GM23248 (cell line): ENCODE data around the gene COMMD1. TPM values are rescaled to one million over a fixed set of nuclear protein-coding genes. Genes with fewer than 3 reads are reported as not detected.
A peak's percentile ranks its signal among the peaks of the same experiment; 100 is the strongest.
"Not testable (repeated sequence)": the region's sequence is repeated elsewhere in the genome, so short reads cannot be mapped to it uniquely, and the experiment has no call there.

Experiments
- DNase-seq: peaks from one replicate; pipeline ENCODE4 v3.0.0-alpha.2; 2015
- H2AFZ ChIP-seq: fragments of 200-600 bp; sonication (generic); 2 replicates; pipeline ENCODE4 v1.6.1; 2016; ENCODE audit warnings: antibody characterized with exemption
- H3F3A ChIP-seq: fragments of 200-600 bp; sonication (generic); 2 replicates; pipeline ENCODE4 v1.6.1; 2016; ENCODE audit warnings: mild to moderate bottlenecking, antibody characterized with exemption, mixed run types; ENCODE audit not compliant: insufficient read depth
- H3K27ac ChIP-seq: fragments of 200-600 bp; sonication (generic); 2 replicates; pipeline ENCODE4 v1.5.1; 2016; ENCODE audit warnings: mild to moderate bottlenecking
- H3K27me3 ChIP-seq: fragments of 200-600 bp; sonication (generic); replicated peaks from 2 replicates; pipeline ENCODE4 v1.6.1; 2016; ENCODE audit warnings: mild to moderate bottlenecking; ENCODE audit not compliant: insufficient read depth
- H3K36me3 ChIP-seq: fragments of 200-600 bp; sonication (generic); 2 replicates; pipeline ENCODE4 v1.6.1; 2016; ENCODE audit warnings: low read depth, mild to moderate bottlenecking
- H3K4me1 ChIP-seq: fragments of 200-600 bp; sonication (generic); 2 replicates; pipeline ENCODE4 v1.6.1; 2016; ENCODE audit warnings: mild to moderate bottlenecking; ENCODE audit not compliant: insufficient read depth
- H3K4me2 ChIP-seq: fragments of 200-600 bp; sonication (generic); one replicate; pipeline ENCODE4 v1.6.1; 2016; ENCODE audit warnings: mild to moderate bottlenecking; ENCODE audit not compliant: unreplicated experiment
- H3K4me3 ChIP-seq: fragments of 200-600 bp; sonication (generic); 2 replicates; pipeline ENCODE4 v1.5.1; 2016; ENCODE audit warnings: mild to moderate bottlenecking
- H3K79me2 ChIP-seq: fragments of 200-600 bp; sonication (generic); 2 replicates; pipeline ENCODE4 v1.6.1; 2016; ENCODE audit warnings: mild to moderate bottlenecking; ENCODE audit not compliant: insufficient read depth
- H3K9ac ChIP-seq: fragments of 200-600 bp; sonication (generic); 2 replicates; pipeline ENCODE4 v1.6.1; 2016; ENCODE audit warnings: mild to moderate bottlenecking
- H3K9me2 ChIP-seq: fragments of 200-600 bp; sonication (generic); 2 replicates; pipeline ENCODE4 v1.6.1; 2016; ENCODE audit warnings: mixed run types, mild to moderate bottlenecking, moderate library complexity; ENCODE audit not compliant: insufficient read depth
- H3K9me3 ChIP-seq: fragments of 200-600 bp; sonication (generic); one replicate; pipeline ENCODE4 v1.6.1; 2017; ENCODE audit warnings: low read depth
- H4K20me1 ChIP-seq: fragments of 200-600 bp; sonication (generic); 2 replicates; pipeline ENCODE4 v1.6.0; 2016; ENCODE audit not compliant: insufficient read depth
- EZH2 ChIP-seq: fragments of 200-600 bp; sonication (generic); IDR thresholded peaks from 2 replicates; pipeline ENCODE4 v1.6.1; 2018; ENCODE audit warnings: antibody characterized with exemption, mild to moderate bottlenecking; ENCODE audit not compliant: insufficient read depth, poor library complexity, severe bottlenecking
- EZH2phosphoT487 ChIP-seq: fragments of 200-600 bp; sonication (generic); IDR thresholded peaks from 2 replicates; pipeline ENCODE4 v1.6.1; 2018; ENCODE audit warnings: antibody characterized with exemption, moderate library complexity, mild to moderate bottlenecking, low read depth; ENCODE audit not compliant: insufficient read depth
- WGBS, 2 experiments: methylation state at CpG; one replicate each; pipeline ENCODE4 v1.1.6; 2015 to 2017; ENCODE audit warnings: low lambda C conversion rate in 2 of 2, low coverage in 1 of 2; ENCODE audit errors: missing lambda C conversion rate in 2 of 2; 5-methylcytosine and 5-hydroxymethylcytosine counted together
- in situ Hi-C: fragments of 300-500 bp; cut with MboI; formaldehyde crosslinking; loops from 2 replicates; pipeline ENCODE4 v1.15.0; 2020
- polyA plus RNA-seq: library from polyadenylated mRNA; unstranded; fragments of >200 nt; fragmentation: Nextera tagmentation; extraction: Ambion mirVana; gene quantifications from 2 replicates; pipeline ENCODE4 v1.2.1, GENCODE V29; 2016
- total RNA-seq: library from RNA; depleted of rRNA; stranded (reverse); fragments of >200 nt; shearing (Covaris generic); gene quantifications from 2 replicates; pipeline ENCODE4 v1.2.3, GENCODE V29; 2014

COMMD1 gene
- total and polyA plus RNA-seq, 2 experiments from 2014 or later = 40.5 to 74.2 TPM

DNA sequence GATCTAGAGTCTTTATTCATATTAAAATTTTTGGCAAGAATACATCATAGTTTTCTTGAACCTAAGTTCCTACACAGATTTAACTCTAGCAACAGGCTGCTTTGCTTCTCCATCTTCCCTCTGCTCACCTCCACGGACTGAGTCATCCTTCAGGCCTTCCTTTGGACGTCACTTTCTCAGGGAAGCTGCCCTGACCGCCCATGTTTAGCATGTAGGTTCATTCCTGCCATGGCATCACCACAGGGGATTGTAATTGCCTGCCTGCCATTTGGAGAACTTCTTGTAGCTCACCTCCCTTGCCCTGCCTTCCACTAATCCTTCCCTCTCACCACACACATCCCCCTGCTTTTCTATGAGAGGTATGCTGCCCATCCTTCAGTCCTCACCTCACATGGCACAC, 246.5 kb downstream of the COMMD1 start:
- TF ChIP-seq EZH2phosphoT487 (no peak), EZH2 (no peak)
- no peaks in the 10 kb centered on the region for H3K9me3 ChIP-seq
- H3K4me2 ChIP-seq = no peak overlapping the region
- H3K9me2 ChIP-seq = no peaks in the 10 kb centered on the region
- in situ Hi-C loops = no loop called here
- DNase-seq = peak; percentile 49
- H3K27ac ChIP-seq = no peak overlapping the region
- H3K4me3 ChIP-seq = no peak overlapping the region
- no peak overlapping the region for H3K9ac ChIP-seq
- no peak overlapping the region for H2AFZ ChIP-seq
- peaks cover 34% of the 10 kb centered on the region for H3F3A ChIP-seq
- H3K4me1 ChIP-seq = peaks cover 32% of the 10 kb centered on the region
- no peaks in the 10 kb centered on the region for H3K79me2 ChIP-seq
- 61 to 63% methylated on average over 3 of the region's 3 CpGs for WGBS, 2 experiments
- H3K36me3 ChIP-seq = no peaks in the 10 kb centered on the region
- H3K27me3 ChIP-seq = no peaks in the 10 kb centered on the region
- no peaks in the 10 kb centered on the region for H4K20me1 ChIP-seq

DNA sequence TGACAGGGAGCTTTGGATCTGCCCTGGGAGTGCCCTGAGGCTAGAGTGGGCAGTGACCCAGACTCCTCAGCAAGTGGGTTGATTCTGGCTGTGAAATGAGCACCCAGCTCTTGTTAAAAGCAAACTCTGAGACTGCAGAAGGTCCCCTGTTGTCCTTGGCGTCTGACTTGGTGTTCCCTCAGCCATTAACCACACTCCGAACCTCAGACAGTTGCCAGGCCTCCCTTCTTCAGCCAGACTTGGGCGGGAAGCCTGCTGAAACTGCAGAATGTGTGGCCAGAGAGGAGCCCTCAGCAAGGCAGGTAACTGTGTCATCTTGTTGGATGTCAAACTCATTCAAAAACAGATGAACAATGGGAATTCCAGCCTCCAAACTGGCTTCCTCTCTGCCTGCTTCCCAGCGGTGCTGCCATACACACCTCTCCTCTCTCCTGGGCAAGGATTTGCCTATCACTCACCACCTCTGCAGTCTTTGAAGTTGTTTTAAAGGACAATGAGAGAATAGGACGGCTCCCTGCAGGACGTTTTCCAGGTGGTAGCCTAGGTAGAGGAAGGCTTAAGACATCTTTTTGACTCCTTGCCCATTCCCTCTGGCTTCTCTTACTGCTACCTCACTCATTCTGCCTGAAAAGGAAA, 251.5 kb downstream of the COMMD1 start:
- Histone ChIP-seq H3K27ac (no peak overlapping the region), H3K9ac (no peak overlapping the region), H3F3A (0 out of 2 replicates have a peak, but pooled peaks cover 4% of the 10 kb centered on the region), H3K79me2 (no peaks in the 10 kb centered on the region), H3K9me2 (no peaks in the 10 kb centered on the region), H3K4me1 (no peaks in the 10 kb centered on the region), H4K20me1 (no peaks in the 10 kb centered on the region), H3K4me3 (no peak overlapping the region), H3K4me2 (no peak overlapping the region), H2AFZ (no peak overlapping the region), H3K9me3 (no peaks in the 10 kb centered on the region), H3K27me3 (no peaks in the 10 kb centered on the region), H3K36me3 (no peaks in the 10 kb centered on the region)
- in situ Hi-C loops = no loop called here
- 72 to 75% methylated on average over 6 of the region's 6 CpGs for WGBS, 2 experiments
- TF ChIP-seq EZH2 (no peak), EZH2phosphoT487 (no peak)
- DNase-seq = no peak

DNA sequence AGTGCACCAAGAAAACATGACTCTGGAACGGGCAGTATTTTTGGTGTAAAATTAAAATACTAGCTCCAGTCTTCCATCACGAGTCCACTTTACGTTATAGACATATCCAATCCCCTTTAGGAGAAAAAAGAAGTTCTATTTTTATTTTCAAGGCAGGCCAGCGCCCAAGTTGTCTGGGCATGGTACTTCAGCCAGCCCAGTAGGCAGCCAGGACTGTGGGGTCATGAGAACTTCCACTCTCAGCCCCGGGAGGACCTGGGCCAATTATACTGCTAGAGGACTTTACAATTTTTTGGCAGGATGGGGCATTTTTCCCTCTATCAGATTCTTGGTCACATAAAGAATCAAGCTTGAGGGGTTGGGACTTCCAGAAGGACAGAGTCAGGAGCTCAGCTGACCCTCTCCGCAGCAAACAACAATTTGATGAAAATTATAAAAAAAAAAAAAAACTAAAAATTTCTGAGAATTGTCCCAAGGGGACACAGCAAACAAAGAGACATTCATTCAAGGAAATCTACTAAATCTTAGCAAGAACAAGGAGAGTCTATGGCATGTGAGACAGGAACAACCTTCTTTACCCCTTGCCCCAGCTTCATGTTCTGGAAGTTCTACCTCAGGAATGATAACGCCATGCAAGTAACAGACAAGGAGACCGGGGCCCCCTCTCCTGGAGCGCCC, 253.1 kb downstream of the COMMD1 start:
- no peaks in the 10 kb centered on the region for H3K27me3 ChIP-seq
- DNase-seq = no peak
- in situ Hi-C loops = no loop called here
- H3K4me2 ChIP-seq = no peak overlapping the region
- no peaks in the 10 kb centered on the region for H3K9me3 ChIP-seq
- H3K36me3 ChIP-seq = no peaks in the 10 kb centered on the region
- H3K4me3 ChIP-seq = no peak overlapping the region
- no peaks in the 10 kb centered on the region for H3F3A ChIP-seq
- H3K9ac ChIP-seq = no peak overlapping the region
- no peak overlapping the region for H2AFZ ChIP-seq
- no peak for TF ChIP-seq EZH2phosphoT487
- TF ChIP-seq EZH2 = no peak
- 93 to 96% methylated on average over 9 of the region's 9 CpGs for WGBS, 2 experiments
- no peak overlapping the region for H3K27ac ChIP-seq
- peaks cover 7% of the 10 kb centered on the region; the same call in 1 of the 2 replicates for H3K4me1 ChIP-seq
- H4K20me1 ChIP-seq = no peaks in the 10 kb centered on the region
- H3K9me2 ChIP-seq = no peaks in the 10 kb centered on the region
- no peaks in the 10 kb centered on the region for H3K79me2 ChIP-seq

DNA sequence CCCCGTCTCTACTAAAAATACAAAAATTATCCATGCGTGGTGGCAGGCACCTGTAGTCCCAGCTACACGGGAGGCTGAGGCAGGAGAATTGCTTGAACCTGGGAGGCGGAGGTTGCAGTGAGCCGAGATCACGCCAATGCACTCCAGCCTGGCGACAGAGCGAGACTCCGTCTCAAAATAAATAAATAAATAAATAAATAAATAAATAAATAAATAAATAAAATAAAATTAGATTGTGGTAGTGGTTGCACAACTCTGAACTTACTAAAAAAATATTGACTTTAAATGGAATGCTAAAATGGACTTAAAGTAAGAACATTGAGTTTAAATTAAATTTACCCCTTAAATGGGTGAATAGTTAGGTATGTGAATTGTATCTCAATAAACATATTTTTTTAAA, 255.2 kb downstream of the COMMD1 start:
- H3F3A ChIP-seq = not testable (repeated sequence)

More for the DNA sequence above, 255.2 kb downstream of the COMMD1 start:
- H3K4me2 ChIP-seq, H3K9me3 ChIP-seq, H4K20me1 ChIP-seq, H3K9me2 ChIP-seq, in situ Hi-C loops, H3K27ac ChIP-seq, H3K79me2 ChIP-seq, H3K27me3 ChIP-seq, H2AFZ ChIP-seq, H3K36me3 ChIP-seq, H3K9ac ChIP-seq, H3K4me1 ChIP-seq, DNase-seq, H3K4me3 ChIP-seq: not testable (repeated sequence)
- 99 to 100% methylated on average over 9 of the region's 9 CpGs for WGBS, 2 experiments
